Measurements from ENCODE around the gene CCNK.

GRCh38 chr14:99512110-99512449 is 30.9 kb downstream of the CCNK start:
- no peak for TF ChIP-seq CTCF (IDR thresholded peaks at IDR 0.05 in 4 of 5, conservative IDR thresholded peaks at IDR 0.05 in 1 of 5)
- TF ChIP-seq POLR2A (IDR thresholded peaks at IDR 0.05) = no peak
